Uterus (tissue), 4 donors: ENCODE measurements around the gene MVK. TPM values are rescaled to one million over a fixed set of nuclear protein-coding genes. Genes with fewer than 3 reads are reported as not detected.

ENCODE experiments used
- DNase-seq, 2 donors: peaks; one replicate each; pipeline ENCODE4 v3.0.0-alpha.2; 2019 to 2020
- H3K27ac ChIP-seq, 2 donors: fragments of 200-600 bp; sonication (generic); 1 replicate in 1 of 2; 2 replicates in 1 of 2; pipeline ENCODE4 v1.5.1; 2016 to 2018
- H3K27me3 ChIP-seq, 2 donors: fragments of 200-600 bp; sonication (generic); one replicate each; pipeline ENCODE4 v1.5.1; 2018 to 2019; ENCODE audit warnings: control low read depth in 1 of 2
- H3K36me3 ChIP-seq, 2 donors: fragments of 200-600 bp; sonication (generic); one replicate each; pipeline ENCODE4 v1.5.1; 2019; ENCODE audit warnings: control low read depth in 1 of 2
- H3K4me1 ChIP-seq, 2 donors: fragments of 200-600 bp; sonication (generic); one replicate each; pipeline ENCODE4 v1.5.1; 2018 to 2019; ENCODE audit warnings: control low read depth in 1 of 2
- H3K4me3 ChIP-seq, 2 donors: fragments of 200-600 bp; sonication (generic); 1 replicate in 1 of 2; 2 replicates in 1 of 2; pipeline ENCODE4 v1.5.1; 2018 to 2019; ENCODE audit warnings: mild to moderate bottlenecking in 1 of 2
- H3K9me3 ChIP-seq, 2 donors: fragments of 200-600 bp; sonication (generic); one replicate each; pipeline ENCODE4 v1.5.1; 2019; ENCODE audit warnings: control low read depth in 1 of 2
- CTCF ChIP-seq, 4 experiments: fragments of 200-600 bp in 2 of 4; fragments of 450-650 bp in 2 of 4; sonication (generic) in 2 of 4; IDR thresholded peaks; one replicate each; pipeline ENCODE4 v1.5.1; 2016 to 2019; ENCODE audit warnings: antibody characterized with exemption in 4 of 4, mild to moderate bottlenecking in 2 of 4, moderate library complexity in 1 of 4
- POLR2A ChIP-seq, 2 donors: fragments of 450-650 bp; IDR thresholded peaks; one replicate each; pipeline ENCODE4 v1.6.1; 2016; ENCODE audit warnings: antibody characterized with exemption in 2 of 2, mild to moderate bottlenecking in 1 of 2, moderate library complexity in 1 of 2
- intact Hi-C: fragments of 100-400 bp; cut with DNase I; formaldehyde crosslinking; loops from one replicate; pipeline ENCODE4 v1.15.1; 2023; ENCODE audit warnings: low total_unique reads
- total RNA-seq, 4 donors: library from RNA; depleted of rRNA in 3 of 4; stranded (reverse); fragments of >200 nt in 3 of 4; gene quantifications; one replicate each; pipeline versions ENCODE4 v1.1.0 to v1.2.4, GENCODE V29; 2014 to 2023
- donor health status: DM: yes; HTN: yes; CAD: no.

MVK gene
- total RNA-seq, 4 donors from 2014 or later: 0.26 to 17.1 (median 11.4) TPM

GRCh38 chr12:109625131-109625559, 51.6 kb downstream of the MVK start:
- H3K9me3 ChIP-seq: no peaks in the 10 kb centered on the region
- TF ChIP-seq CTCF (IDR thresholded peaks at IDR 0.05) (no peak), POLR2A (IDR thresholded peaks at IDR 0.05) (no peak)
- no peaks in the 10 kb centered on the region for H3K27me3 ChIP-seq
- no peaks in the 10 kb centered on the region for H3K4me1 ChIP-seq
- H3K27ac ChIP-seq: no peak overlapping the region
- intact Hi-C loops: no loop called here
- H3K4me3 ChIP-seq: no peak overlapping the region
- DNase-seq: no peak
- no peaks in the 10 kb centered on the region for H3K36me3 ChIP-seq

- H3K36me3 ChIP-seq: no peaks in the 10 kb centered on the region
- no peak overlapping the region for H3K4me3 ChIP-seq
- H3K27me3 ChIP-seq: no peaks in the 10 kb centered on the region
- intact Hi-C loops: no loop called here
- no peak for TF ChIP-seq CTCF (IDR thresholded peaks at IDR 0.05)
- no peak for TF ChIP-seq POLR2A (IDR thresholded peaks at IDR 0.05)
- no peaks in the 10 kb centered on the region for H3K4me1 ChIP-seq
- DNase-seq: no peak
- H3K27ac ChIP-seq: no peak overlapping the region
- H3K9me3 ChIP-seq: no peaks in the 10 kb centered on the region
These were observed 52.3 kb downstream of the MVK start for GRCh38 chr12:109625749-109626377.

GRCh38 chr12:109626378-109627115, 53.0 kb downstream of the MVK start:
- H3K27me3 ChIP-seq: peaks cover 0 to 4% of the 10 kb centered on the region in 2 donors
- H3K27ac ChIP-seq: no peak overlapping the region
- no peaks in the 10 kb centered on the region for H3K4me1 ChIP-seq
- no peaks in the 10 kb centered on the region for H3K36me3 ChIP-seq
- DNase-seq: no peak
- intact Hi-C loops: no loop called here
- TF ChIP-seq CTCF (IDR thresholded peaks at IDR 0.05): no peak
- TF ChIP-seq POLR2A (IDR thresholded peaks at IDR 0.05): no peak
- no peak overlapping the region for H3K4me3 ChIP-seq
- no peaks in the 10 kb centered on the region for H3K9me3 ChIP-seq

GRCh38 chr12:109627633-109628032, 54.0 kb downstream of the MVK start:
- no peak for DNase-seq
- intact Hi-C loops: no loop called here
- Histone ChIP-seq H3K36me3 (no peaks in the 10 kb centered on the region), H3K27ac (no peak overlapping the region), H3K27me3 (peaks cover 0 to 4% of the 10 kb centered on the region in 2 donors), H3K9me3 (no peaks in the 10 kb centered on the region), H3K4me1 (no peaks in the 10 kb centered on the region), H3K4me3 (no peak overlapping the region)
- no peak for TF ChIP-seq POLR2A (IDR thresholded peaks at IDR 0.05)
- TF ChIP-seq CTCF (IDR thresholded peaks at IDR 0.05): no peak

GRCh38 chr12:109630107-109630506, 56.5 kb downstream of the MVK start:
- Histone ChIP-seq H3K27me3 (peaks cover 0 to 4% of the 10 kb centered on the region in 2 donors), H3K36me3 (no peaks in the 10 kb centered on the region), H3K9me3 (no peaks in the 10 kb centered on the region), H3K4me3 (no peak overlapping the region), H3K27ac (no peak overlapping the region), H3K4me1 (no peaks in the 10 kb centered on the region)
- intact Hi-C loops: no loop called here
- no peak for DNase-seq
- TF ChIP-seq CTCF (IDR thresholded peaks at IDR 0.05) (no peak), POLR2A (IDR thresholded peaks at IDR 0.05) (no peak)
